Measurements from ENCODE around the gene RENBP. TPM values are rescaled to one million over a fixed set of nuclear protein-coding genes. Genes with fewer than 3 reads are reported as not detected.
A peak's percentile ranks its signal among the peaks of the same experiment; 100 is the strongest.
"Not testable (repeated sequence)": the region's sequence is repeated elsewhere in the genome, so short reads cannot be mapped to it uniquely, and the experiment has no call there.

RENBP gene
- total RNA-seq, 1 donor from 2014 or later = 38.7 TPM

DNA sequence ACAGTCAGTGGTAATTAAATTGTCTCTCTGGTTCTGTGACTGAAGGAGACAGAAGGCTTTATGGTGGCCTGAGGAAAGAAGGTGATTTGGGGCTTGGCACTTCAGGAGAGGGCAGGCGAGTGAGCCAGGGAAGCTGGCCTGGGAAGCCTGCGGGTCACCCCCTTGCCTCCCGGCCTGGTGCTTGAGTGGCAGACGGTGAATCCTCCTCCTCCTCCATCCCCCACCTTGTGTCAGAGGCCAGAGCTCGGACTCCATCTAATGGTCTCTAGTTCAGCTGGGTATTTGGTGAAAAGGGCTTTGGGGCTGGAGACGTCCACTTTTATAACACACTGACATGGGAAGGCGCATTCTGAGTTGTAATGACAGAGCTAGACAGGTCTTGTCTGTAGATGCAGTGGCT lies 36.8 kb upstream of the RENBP start:
- no peak overlapping the region for H3K4me3 ChIP-seq (ENCODE audit: low read depth, low read length)
- no peaks in the 10 kb centered on the region for H3K27me3 ChIP-seq (ENCODE audit: control insufficient read depth, insufficient read depth, low read length)
- TF ChIP-seq, protein P1, sequence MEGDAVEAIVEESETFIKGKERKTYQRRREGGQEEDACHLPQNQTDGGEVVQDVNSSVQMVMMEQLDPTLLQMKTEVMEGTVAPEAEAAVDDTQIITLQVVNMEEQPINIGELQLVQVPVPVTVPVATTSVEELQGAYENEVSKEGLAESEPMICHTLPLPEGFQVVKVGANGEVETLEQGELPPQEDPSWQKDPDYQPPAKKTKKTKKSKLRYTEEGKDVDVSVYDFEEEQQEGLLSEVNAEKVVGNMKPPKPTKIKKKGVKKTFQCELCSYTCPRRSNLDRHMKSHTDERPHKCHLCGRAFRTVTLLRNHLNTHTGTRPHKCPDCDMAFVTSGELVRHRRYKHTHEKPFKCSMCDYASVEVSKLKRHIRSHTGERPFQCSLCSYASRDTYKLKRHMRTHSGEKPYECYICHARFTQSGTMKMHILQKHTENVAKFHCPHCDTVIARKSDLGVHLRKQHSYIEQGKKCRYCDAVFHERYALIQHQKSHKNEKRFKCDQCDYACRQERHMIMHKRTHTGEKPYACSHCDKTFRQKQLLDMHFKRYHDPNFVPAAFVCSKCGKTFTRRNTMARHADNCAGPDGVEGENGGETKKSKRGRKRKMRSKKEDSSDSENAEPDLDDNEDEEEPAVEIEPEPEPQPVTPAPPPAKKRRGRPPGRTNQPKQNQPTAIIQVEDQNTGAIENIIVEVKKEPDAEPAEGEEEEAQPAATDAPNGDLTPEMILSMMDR (IDR thresholded peaks at IDR 0.05; ENCODE audit: insufficient read depth, low read length, poor library complexity, severe bottlenecking) = no peak
- H3K36me3 ChIP-seq (ENCODE audit: control insufficient read depth, insufficient read depth, low read length) = no peaks in the 10 kb centered on the region
- DNase-seq (ENCODE audit: low read depth) = no peak

DNA sequence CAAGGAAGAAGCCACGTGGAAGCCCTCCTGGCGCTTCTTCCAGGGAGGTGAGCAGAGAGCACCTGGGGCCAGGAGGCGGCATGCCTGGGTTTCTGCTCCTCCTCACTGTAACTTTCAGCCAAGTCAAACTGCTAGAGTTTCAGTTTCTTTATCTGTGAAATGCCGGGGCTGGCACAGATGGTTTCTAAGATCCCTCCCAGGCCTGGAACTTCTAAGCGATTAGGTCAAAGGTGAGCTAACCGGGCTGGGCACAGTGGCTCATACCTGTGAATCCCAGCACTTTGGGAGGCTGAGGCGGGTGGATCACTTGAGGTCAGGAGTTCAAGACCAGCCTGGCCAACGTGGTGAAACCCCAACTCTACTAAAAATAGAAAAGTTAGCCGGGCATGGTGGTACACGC lies 36.0 kb upstream of the RENBP start:
- not testable (repeated sequence) for H3K27me3 ChIP-seq (ENCODE audit: control insufficient read depth, insufficient read depth, low read length); H3K4me3 ChIP-seq (ENCODE audit: low read depth, low read length); DNase-seq (ENCODE audit: low read depth); H3K36me3 ChIP-seq (ENCODE audit: control insufficient read depth, insufficient read depth, low read length)

DNA sequence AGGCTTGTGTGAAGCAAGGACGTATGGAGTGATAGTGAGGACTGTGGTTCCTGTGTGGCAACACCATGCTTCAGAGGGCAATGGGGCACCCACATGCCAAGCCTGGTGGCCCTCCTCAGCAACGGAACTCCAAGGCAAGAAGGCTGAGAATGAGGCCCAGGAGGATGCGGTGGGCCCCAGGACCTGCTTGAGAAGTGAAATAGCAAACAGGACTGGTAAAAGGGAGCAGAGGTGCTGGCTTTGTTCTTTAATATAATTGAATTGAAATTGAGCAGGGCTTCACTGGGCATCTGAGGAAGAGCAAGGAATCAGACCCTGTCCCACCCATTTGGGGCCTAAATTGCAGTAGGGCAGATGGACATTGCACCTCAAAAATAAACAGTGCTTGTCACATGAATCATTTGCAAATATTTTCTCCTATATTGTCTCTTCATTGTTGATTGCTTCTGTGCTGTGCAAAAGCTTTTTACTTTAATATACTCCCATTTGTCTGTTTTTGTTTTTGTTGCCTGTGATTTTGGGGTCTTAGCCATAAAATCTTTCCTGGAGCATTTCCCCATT lies 30.4 kb upstream of the RENBP start:
- Histone ChIP-seq H3K4me3 (ENCODE audit: low read depth, low read length) (no peak overlapping the region), H3K27me3 (ENCODE audit: control insufficient read depth, insufficient read depth, low read length) (no peaks in the 10 kb centered on the region), H3K36me3 (ENCODE audit: control insufficient read depth, insufficient read depth, low read length) (no peaks in the 10 kb centered on the region)
- TF ChIP-seq, protein P1 (IDR thresholded peaks at IDR 0.05; ENCODE audit: insufficient read depth, low read length, poor library complexity, severe bottlenecking) = no peak
- no peak for DNase-seq (ENCODE audit: low read depth)

DNA sequence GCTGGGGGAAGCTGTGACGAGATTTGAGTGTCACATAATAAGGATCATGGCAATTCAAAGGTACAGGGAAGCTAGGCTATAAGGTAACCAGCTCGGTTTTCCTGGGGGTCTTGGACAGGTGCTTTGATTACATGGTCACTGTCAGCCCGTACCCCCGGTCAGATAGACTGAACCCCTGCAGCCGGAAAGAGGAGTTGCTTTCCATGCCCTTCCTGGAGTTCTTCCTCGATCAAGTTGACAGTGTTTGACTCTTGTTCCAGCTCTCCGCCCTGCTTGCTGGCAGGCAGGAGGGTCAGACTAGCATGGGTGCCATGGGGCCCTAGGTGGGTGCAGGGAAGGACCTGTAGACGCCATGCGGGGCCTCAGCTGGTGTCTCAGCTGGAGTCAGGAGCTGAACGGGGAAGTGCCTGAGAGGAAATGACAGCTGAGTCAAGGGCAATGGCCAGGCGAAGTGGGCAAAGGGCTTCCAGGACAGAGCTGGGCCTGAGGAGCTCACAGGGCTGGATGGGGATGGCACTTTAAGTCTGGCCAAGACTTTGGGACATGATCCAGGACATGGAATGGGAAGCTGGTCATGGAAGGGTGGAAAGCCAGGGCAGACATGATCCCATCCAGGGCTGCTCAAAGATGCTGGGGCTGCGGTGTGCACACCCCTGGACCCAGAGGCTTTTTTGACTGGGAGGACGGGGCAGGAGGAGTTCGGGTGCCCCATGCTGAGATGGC lies 29.7 kb upstream of the RENBP start:
- TF ChIP-seq, protein P1 (IDR thresholded peaks at IDR 0.05; ENCODE audit: insufficient read depth, low read length, poor library complexity, severe bottlenecking) = no peak
- DNase-seq (ENCODE audit: low read depth) = no peak
- no peaks in the 10 kb centered on the region for H3K27me3 ChIP-seq (ENCODE audit: control insufficient read depth, insufficient read depth, low read length)
- no peaks in the 10 kb centered on the region for H3K36me3 ChIP-seq (ENCODE audit: control insufficient read depth, insufficient read depth, low read length)
- H3K4me3 ChIP-seq (ENCODE audit: low read depth, low read length) = no peak overlapping the region

DNA sequence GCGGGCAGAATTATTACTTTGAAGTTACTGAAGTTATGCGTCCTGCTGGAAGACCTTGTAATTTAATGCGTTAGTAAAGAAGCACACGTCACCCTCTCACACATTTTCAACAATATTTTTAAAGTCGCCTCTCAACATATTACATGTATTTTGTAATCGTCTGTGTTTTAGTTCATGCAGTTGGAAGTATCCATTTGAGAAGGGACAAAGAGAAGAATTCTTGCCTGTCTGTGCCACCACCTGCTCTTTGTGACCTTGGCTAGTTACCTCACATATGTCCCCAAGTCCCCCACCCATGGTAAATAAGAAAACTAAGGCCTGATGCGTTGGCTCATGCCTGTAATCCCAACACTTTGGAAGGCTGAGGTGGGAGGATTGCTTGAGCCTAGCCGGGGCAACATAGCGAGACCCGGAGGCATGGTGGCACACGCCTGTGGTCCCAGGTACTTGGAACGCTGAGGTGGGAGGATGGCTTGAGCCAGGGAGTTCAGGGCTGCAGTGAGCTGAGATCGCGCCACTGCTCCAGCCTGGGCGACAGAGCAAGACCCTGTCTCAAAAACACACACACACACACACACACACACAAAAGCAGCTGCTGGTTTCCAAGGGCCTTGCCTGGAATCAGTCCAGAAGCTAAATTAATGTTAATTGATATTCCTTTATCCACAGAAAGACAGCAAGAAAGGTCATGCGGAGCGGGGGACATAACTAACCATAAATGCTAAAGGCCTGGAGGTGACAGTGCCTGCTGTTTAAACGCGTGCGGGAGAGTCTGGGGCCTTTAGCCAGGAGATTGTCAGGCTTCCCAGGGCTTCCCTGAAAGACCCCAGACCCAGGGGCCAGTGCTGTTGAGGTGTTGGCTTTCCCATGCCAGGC lies 28.9 kb upstream of the RENBP start:
- Histone ChIP-seq H3K27me3 (ENCODE audit: control insufficient read depth, insufficient read depth, low read length) (no peaks in the 10 kb centered on the region), H3K4me3 (ENCODE audit: low read depth, low read length) (peak overlapping the region; percentile 81), H3K36me3 (ENCODE audit: control insufficient read depth, insufficient read depth, low read length) (no peaks in the 10 kb centered on the region)
- TF ChIP-seq, protein P1 (IDR thresholded peaks at IDR 0.05; ENCODE audit: insufficient read depth, low read length, poor library complexity, severe bottlenecking) = no peak
- DNase-seq (ENCODE audit: low read depth) = no peak
